A549 (cell line): ENCODE measurements around the gene CMTM7. TPM values are rescaled to one million over a fixed set of nuclear protein-coding genes. Genes with fewer than 3 reads are reported as not detected.

Source experiments
- ATAC-seq, 2 experiments: fragments of 200-7000 bp in 1 of 2; fragments of >200 bp in 1 of 2; cut with Nextera tagmentation in 1 of 2; cut with Tn5 transposase in 1 of 2; 3 replicates each; pipeline versions ENCODE4 v1.8.0 to v1.9.1; 2018 to 2020; ENCODE audit warnings: mild to moderate bottlenecking in 1 of 2, moderate library complexity in 1 of 2
- CTCF ChIA-PET: fragments of 300-600 bp; sonication (Branson Sonifier 250); formaldehyde crosslinking; extraction: SDS; loops from one replicate; lab custom pipeline; 2021; ENCODE audit warnings: antibody characterized with exemption, inconsistent platforms; lab: Yijun Ruan, JAX
- POLR2A ChIA-PET: fragments of 350-600 bp; formaldehyde crosslinking; extraction: SDS; loops from one replicate; lab custom pipeline; 2021; ENCODE audit warnings: antibody characterized with exemption, inconsistent platforms; lab: Yijun Ruan, JAX
- DNase-seq, 2 experiments: peaks; one replicate each; pipeline versions ENCODE4 v3.0.0 to v3.0.0-alpha.2; 2011 to 2016; ENCODE audit warnings: low read depth in 1 of 2, low spot score in 1 of 2
- FAIRE-seq: peaks from 2 replicates; lab custom pipeline; 2011; peaks lifted over from hg19 to GRCh38; lab: Jason Lieb, UNC
- H3K27ac ChIP-seq, 2 experiments: fragments of >200 bp; sonication (Bioruptor Twin); formaldehyde crosslinking; 3 replicates each; pipeline ENCODE4 v1.5.1; 2016 to 2017
- H3K4me1 ChIP-seq: fragments of >200 bp; sonication (Bioruptor Twin); formaldehyde crosslinking; 3 replicates; pipeline ENCODE4 v1.6.1; 2016
- H3K4me2 ChIP-seq: fragments of >200 bp; sonication (Bioruptor Twin); formaldehyde crosslinking; 3 replicates; pipeline ENCODE4 v1.6.1; 2016
- H3K4me3 ChIP-seq: fragments of >200 bp; sonication (Bioruptor Twin); formaldehyde crosslinking; 3 replicates; pipeline ENCODE4 v1.5.1; 2016
- H3K9me3 ChIP-seq: fragments of >200 bp; sonication (Bioruptor Twin); formaldehyde crosslinking; 3 replicates; pipeline ENCODE4 v1.6.1; 2016
- ATOH8 ChIP-seq: fragments of 250-450 bp; sonication (Bioruptor Pico); IDR thresholded peaks from 2 replicates; pipeline ENCODE4 v1.5.0; 2020; ENCODE audit warnings: low read depth, mild to moderate bottlenecking, moderate library complexity
- BHLHE40 ChIP-seq: IDR thresholded peaks from 2 replicates; pipeline ENCODE4 v1.6.1; 2012; ENCODE audit warnings: low read depth, low read length, inconsistent platforms
- CBX2 ChIP-seq: fragments of 200-600 bp; sonication (generic); IDR thresholded peaks from 2 replicates; pipeline ENCODE4 v1.6.1; 2016; ENCODE audit warnings: low read depth, mild to moderate bottlenecking, borderline replicate concordance
- CBX8 ChIP-seq: fragments of 200-600 bp; sonication (generic); IDR thresholded peaks from 2 replicates; pipeline ENCODE4 v1.6.1; 2016
- CEBPB ChIP-seq, 2 experiments: fragments of >200 bp in 1 of 2; sonication (Bioruptor Twin) in 1 of 2; formaldehyde crosslinking in 1 of 2; IDR thresholded peaks; 2 replicates each; pipeline ENCODE4 v1.6.1; 2012 to 2016
- EHF ChIP-seq: fragments of 250-450 bp; sonication (Bioruptor Pico); IDR thresholded peaks from 2 replicates; pipeline ENCODE4 v1.5.0; 2020; ENCODE audit warnings: mild to moderate bottlenecking
- FOSB ChIP-seq: fragments of 250-450 bp; sonication (Bioruptor Pico); IDR thresholded peaks from 2 replicates; pipeline ENCODE4 v1.5.0; 2020; ENCODE audit warnings: mild to moderate bottlenecking, moderate library complexity
- GATA3 ChIP-seq: IDR thresholded peaks from 2 replicates; pipeline ENCODE4 v1.6.1; 2012; ENCODE audit warnings: borderline replicate concordance
- HOXB13 ChIP-seq: fragments of 250-450 bp; sonication (Bioruptor Pico); IDR thresholded peaks from 2 replicates; pipeline ENCODE4 v1.5.0; 2020; ENCODE audit warnings: low read depth, mild to moderate bottlenecking, moderate library complexity
- HOXB5 ChIP-seq: fragments of 250-450 bp; sonication (Bioruptor Pico); IDR thresholded peaks from 2 replicates; pipeline ENCODE4 v1.5.0; 2020; ENCODE audit warnings: mild to moderate bottlenecking, moderate library complexity
- JUNB ChIP-seq: fragments of >200 bp; sonication (Bioruptor Twin); formaldehyde crosslinking; IDR thresholded peaks from 2 replicates; pipeline ENCODE4 v1.6.1; 2016
- NPAS2 ChIP-seq: fragments of 250-450 bp; sonication (Bioruptor Pico); IDR thresholded peaks from 2 replicates; pipeline ENCODE4 v1.8.0; 2022; ENCODE audit warnings: mild to moderate bottlenecking, moderate library complexity, borderline replicate concordance
- PHF8 ChIP-seq: fragments of 200-600 bp; sonication (generic); IDR thresholded peaks from 2 replicates; pipeline ENCODE4 v1.6.1; 2016; ENCODE audit warnings: low read depth, mild to moderate bottlenecking, antibody characterized with exemption, moderate library complexity, borderline replicate concordance
- RAD21 ChIP-seq, 2 experiments: fragments of >200 bp in 1 of 2; sonication (Bioruptor Twin) in 1 of 2; formaldehyde crosslinking in 1 of 2; IDR thresholded peaks in 1 of 2; conservative IDR thresholded peaks in 1 of 2; 2 replicates in 1 of 2; 3 replicates in 1 of 2; pipeline ENCODE4 v1.6.1; 2012 to 2018; ENCODE audit warnings: inconsistent platforms in 1 of 2
- RARB ChIP-seq: fragments of 250-450 bp; sonication (Bioruptor Pico); IDR thresholded peaks from 2 replicates; pipeline ENCODE4 v1.8.0; 2021; ENCODE audit warnings: mild to moderate bottlenecking, moderate library complexity
- REST ChIP-seq: fragments of 200-600 bp; sonication (generic); IDR thresholded peaks from 2 replicates; pipeline ENCODE4 v1.6.1; 2016; ENCODE audit warnings: antibody characterized with exemption, mild to moderate bottlenecking, moderate library complexity
- RFX5 ChIP-seq: fragments of 450-650 bp; IDR thresholded peaks from 2 replicates; pipeline ENCODE4 v1.7.1; 2014; ENCODE audit warnings: antibody characterized with exemption, mild to moderate bottlenecking, moderate library complexity
- RNF2 ChIP-seq: fragments of 200-600 bp; sonication (generic); IDR thresholded peaks from 2 replicates; pipeline ENCODE4 v1.6.1; 2016; ENCODE audit warnings: low read depth, mild to moderate bottlenecking, antibody characterized with exemption, moderate library complexity, borderline replicate concordance
- SREBF2 ChIP-seq: fragments of 450-650 bp; IDR thresholded peaks from 2 replicates; pipeline ENCODE4 v1.6.1; 2014; ENCODE audit warnings: mild to moderate bottlenecking, moderate library complexity
- TFCP2L1 ChIP-seq: fragments of 250-450 bp; sonication (Bioruptor Pico); IDR thresholded peaks from 2 replicates; pipeline ENCODE4 v1.5.0; 2021; ENCODE audit warnings: mild to moderate bottlenecking
- TP53 ChIP-seq: fragments of 250-450 bp; sonication (Bioruptor Pico); IDR thresholded peaks from 2 replicates; pipeline ENCODE4 v1.5.0; 2021; ENCODE audit warnings: mild to moderate bottlenecking, moderate library complexity
- USF2 ChIP-seq: fragments of 450-650 bp; IDR thresholded peaks from 2 replicates; pipeline ENCODE4 v1.6.1; 2014; ENCODE audit warnings: antibody characterized with exemption
- ZFP36 ChIP-seq: fragments of 450-650 bp; IDR thresholded peaks from 2 replicates; pipeline ENCODE4 v1.6.1; 2014; ENCODE audit warnings: borderline replicate concordance; ENCODE audit not compliant: partially characterized antibody
- WGBS: methylation state at CpG from one replicate; pipeline ENCODE4 v1.1.6; 2017; ENCODE audit errors: missing lambda C conversion rate; 5-methylcytosine and 5-hydroxymethylcytosine counted together
- polyA plus RNA-seq, 4 experiments: library from polyadenylated mRNA; depleted of rRNA in 3 of 4; stranded (reverse); fragments of >200 nt; fragmentation: RNase III in 1 of 4; extraction: RNeasy Plus Mini Kit Qiagen cat#74134 plus additional on column Dnase treatment in 1 of 4; gene quantifications; 2 replicates in 3 of 4; 3 replicates in 1 of 4; pipeline ENCODE4 v1.2.3, GENCODE V29; 2011 to 2017
- TF ChIP-seq, protein P1 (sequence below): fragments of >200 bp; sonication (Bioruptor Twin); formaldehyde crosslinking; IDR thresholded peaks from 3 replicates; pipeline ENCODE4 v1.6.1; 2016
- TF ChIP-seq, protein P2 (sequence below): IDR thresholded peaks from 2 replicates; pipeline ENCODE4 v1.6.1; 2012; ENCODE audit warnings: low read depth, borderline replicate concordance

Gene CMTM7
- polyA plus RNA-seq, 2 of the 4 experiments (the other 2 are of a cell fraction): 14.2 to 18.7 TPM

DNA sequence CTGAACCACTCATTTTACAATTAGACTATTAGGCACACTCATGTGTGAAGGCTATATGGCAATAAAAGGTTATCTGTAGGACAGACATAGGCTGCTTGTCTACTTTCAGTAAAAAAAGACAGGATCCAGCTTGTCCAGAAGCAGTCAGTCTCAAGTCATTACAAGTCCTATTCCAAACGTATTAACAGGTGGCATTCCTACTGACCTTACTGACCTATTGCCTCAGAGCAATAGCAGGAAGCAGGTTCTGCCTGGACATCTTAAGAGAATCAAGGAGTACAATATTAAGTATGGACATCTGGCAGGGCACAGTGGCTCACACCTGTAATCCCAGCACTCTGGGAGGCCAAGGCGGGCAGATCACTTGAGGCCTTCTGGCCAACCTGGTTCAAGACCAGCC, 104.0 kb downstream of the CMTM7 start:
- Histone ChIP-seq H3K4me1 (peaks cover 24% of the 10 kb centered on the region), H3K9me3 (no peaks in the 10 kb centered on the region), H3K4me2 (no peak overlapping the region), H3K27ac (no peak overlapping the region), H3K4me3 (no peak overlapping the region)
- ChIA-PET CTCF (interaction anchor here (0.9 to 1.8 kb wide), 3 partner anchors 14 to 120 kb away, joined by 3 to 7 read pairs (median 5); no protein-coding TSS in a partner anchor), POLR2A (no interaction called here)
- TF ChIP-seq TFCP2L1 (CRISPR knock-in tag) (no peak), ATOH8 (CRISPR knock-in tag) (no peak), GATA3 (no peak), RAD21 (conservative IDR thresholded peaks at IDR 0.05 in 1 of 2, IDR thresholded peaks at IDR 0.05 in 1 of 2) (no peak), CBX8 (no peak), REST (no peak), CEBPB (IDR thresholded peaks at IDR 0.05) (no peak), FOSB (CRISPR knock-in tag) (no peak), PHF8 (no peak), HOXB13 (CRISPR knock-in tag) (no peak), TP53 (no peak), USF2 (no peak), RARB (CRISPR knock-in tag) (no peak), CBX2 (no peak), BHLHE40 (no peak), ZFP36 (no peak), SREBF2 (no peak), RNF2 (no peak)
- TF ChIP-seq, protein P1, sequence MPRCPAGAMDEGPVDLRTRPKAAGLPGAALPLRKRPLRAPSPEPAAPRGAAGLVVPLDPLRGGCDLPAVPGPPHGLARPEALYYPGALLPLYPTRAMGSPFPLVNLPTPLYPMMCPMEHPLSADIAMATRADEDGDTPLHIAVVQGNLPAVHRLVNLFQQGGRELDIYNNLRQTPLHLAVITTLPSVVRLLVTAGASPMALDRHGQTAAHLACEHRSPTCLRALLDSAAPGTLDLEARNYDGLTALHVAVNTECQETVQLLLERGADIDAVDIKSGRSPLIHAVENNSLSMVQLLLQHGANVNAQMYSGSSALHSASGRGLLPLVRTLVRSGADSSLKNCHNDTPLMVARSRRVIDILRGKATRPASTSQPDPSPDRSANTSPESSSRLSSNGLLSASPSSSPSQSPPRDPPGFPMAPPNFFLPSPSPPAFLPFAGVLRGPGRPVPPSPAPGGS: no peak
- TF ChIP-seq, protein P2, sequence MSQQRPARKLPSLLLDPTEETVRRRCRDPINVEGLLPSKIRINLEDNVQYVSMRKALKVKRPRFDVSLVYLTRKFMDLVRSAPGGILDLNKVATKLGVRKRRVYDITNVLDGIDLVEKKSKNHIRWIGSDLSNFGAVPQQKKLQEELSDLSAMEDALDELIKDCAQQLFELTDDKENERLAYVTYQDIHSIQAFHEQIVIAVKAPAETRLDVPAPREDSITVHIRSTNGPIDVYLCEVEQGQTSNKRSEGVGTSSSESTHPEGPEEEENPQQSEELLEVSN: no peak
- ATAC-seq (no peak), FAIRE-seq (no peak), DNase-seq (no peak)
- 83% methylated on average over 2 of the region's 2 CpGs for WGBS

- ChIA-PET POLR2A (no interaction called here), CTCF (interaction anchor here (1.4 to 2.1 kb wide), 3 partner anchors 12 to 87 kb away, joined by 8 to 13 read pairs (median 13); no protein-coding TSS in a partner anchor)
- no peak for TF ChIP-seq BHLHE40
- TF ChIP-seq JUNB: no peak
- TF ChIP-seq HOXB13 (CRISPR knock-in tag): no peak
- TF ChIP-seq, protein P1: no peak
- TF ChIP-seq NPAS2: no peak
- TF ChIP-seq RFX5: no peak
- TF ChIP-seq EHF (CRISPR knock-in tag): no peak
- TF ChIP-seq HOXB5 (CRISPR knock-in tag): no peak
- DNase-seq (no peak), FAIRE-seq (no peak), ATAC-seq (no peak)
- H3K9me3 ChIP-seq: no peaks in the 10 kb centered on the region
- H3K4me2 ChIP-seq: no peak overlapping the region
- H3K27ac ChIP-seq: no peak overlapping the region
- no peak overlapping the region for H3K4me3 ChIP-seq
- peaks cover 19% of the 10 kb centered on the region; the same call in 2 of the 3 replicates for H3K4me1 ChIP-seq
- WGBS: 91% methylated on average over 3 of the region's 3 CpGs
These were observed 106.6 kb downstream of the CMTM7 start for GRCh38 chr3:32498252-32498651.
